HepG2 (cell line): ENCODE data around the gene ANP32B. TPM values are rescaled to one million over a fixed set of nuclear protein-coding genes. Genes with fewer than 3 reads are reported as not detected.

Experiments used
- ATM ChIP-seq: fragments of 450-650 bp; IDR thresholded peaks from 2 replicates; pipeline ENCODE4 v1.7.1; 2017; ENCODE audit warnings: mild to moderate bottlenecking, borderline replicate concordance
- MXI1 ChIP-seq: IDR thresholded peaks from 3 replicates; pipeline ENCODE4 v1.6.1; 2012; ENCODE audit warnings: low read depth, low read length, inconsistent platforms, borderline replicate concordance
- NFE2L2 ChIP-seq: fragments of 150-350 bp; IDR thresholded peaks from 2 replicates; pipeline ENCODE4 v1.6.1; 2014; ENCODE audit warnings: low read length
- PAX8 ChIP-seq: sonication (generic); formaldehyde crosslinking; IDR thresholded peaks from 2 replicates; pipeline ENCODE4 v1.8.0; 2022; ENCODE audit warnings: mild to moderate bottlenecking, missing genetic modification reagents, borderline replicate concordance
- PLRG1 ChIP-seq: fragments of 450-650 bp; conservative IDR thresholded peaks from 2 replicates; pipeline ENCODE4 v1.6.1; 2016
- POLR2AphosphoS5 ChIP-seq: IDR thresholded peaks from 2 replicates; pipeline ENCODE4 v1.6.1; 2012; ENCODE audit warnings: low read depth, low read length
- SMAD3 ChIP-seq: sonication (generic); formaldehyde crosslinking; IDR thresholded peaks from 2 replicates; pipeline ENCODE4 v1.4.0; 2020; ENCODE audit warnings: missing genetic modification reagents
- STAT5B ChIP-seq: sonication (generic); formaldehyde crosslinking; IDR thresholded peaks from 2 replicates; pipeline ENCODE4 v1.4.0; 2020; ENCODE audit warnings: missing genetic modification reagents
- TSC22D2 ChIP-seq: sonication (generic); formaldehyde crosslinking; IDR thresholded peaks from 2 replicates; pipeline ENCODE4 v1.5.1; 2020; ENCODE audit warnings: missing genetic modification reagents, mild to moderate bottlenecking, borderline replicate concordance
- ZKSCAN5 ChIP-seq: sonication (generic); formaldehyde crosslinking; IDR thresholded peaks from 2 replicates; pipeline ENCODE4 v1.5.1; 2020; ENCODE audit warnings: mild to moderate bottlenecking, missing genetic modification reagents
- ZNF124 ChIP-seq: sonication (generic); formaldehyde crosslinking; IDR thresholded peaks from 2 replicates; pipeline ENCODE4 v1.4.0; 2020; ENCODE audit warnings: missing genetic modification reagents
- polyA plus RNA-seq, 8 experiments: library from polyadenylated mRNA; depleted of rRNA in 3 of 8; stranded (reverse) in 7 of 8; unstranded in 1 of 8; fragments of >200 nt; fragmentation: Illumina TruSeq in 4 of 8; extraction: Trizol in 4 of 8; gene quantifications; 2 replicates each; pipeline versions ENCODE4 v1.2.1 to v1.2.3, GENCODE V29; 2011 to 2016; ENCODE audit warnings: low read depth in 4 of 8, missing spikeins in 1 of 8, mixed read lengths in 1 of 8; ENCODE audit not compliant: insufficient read depth in 1 of 8
- total RNA-seq, 5 experiments: library from RNA; depleted of rRNA; stranded (reverse); fragments of >200 nt; fragmentation: Illumina TruSeq; extraction: Trizol; gene quantifications; 2 replicates each; pipeline ENCODE4 v1.2.3, GENCODE V29; 2016; ENCODE audit warnings: low read depth in 1 of 5
- TF ChIP-seq, protein P1 (sequence below): sonication (generic); formaldehyde crosslinking; IDR thresholded peaks from 2 replicates; pipeline ENCODE4 v1.4.0; 2020; ENCODE audit warnings: missing genetic modification reagents, borderline replicate concordance
- TF ChIP-seq, protein P2 (sequence below): sonication (generic); formaldehyde crosslinking; IDR thresholded peaks from 2 replicates; pipeline ENCODE4 v1.4.0; 2020; ENCODE audit warnings: missing genetic modification reagents
- TF ChIP-seq, protein P3 (sequence below): sonication (generic); formaldehyde crosslinking; IDR thresholded peaks from 2 replicates; pipeline ENCODE4 v1.8.0; 2022; ENCODE audit warnings: mild to moderate bottlenecking, missing genetic modification reagents, moderate library complexity

ANP32B gene
- total and polyA plus RNA-seq, 2 of the 13 experiments (the other 11 are each of a cell fraction or from before 2014, with no cell fraction given), result 22.1 to 37.5 TPM

GRCh38 chr9:98062161-98062560 lies 79.0 kb downstream of the ANP32B start (continued):
- TF ChIP-seq, protein P1, sequence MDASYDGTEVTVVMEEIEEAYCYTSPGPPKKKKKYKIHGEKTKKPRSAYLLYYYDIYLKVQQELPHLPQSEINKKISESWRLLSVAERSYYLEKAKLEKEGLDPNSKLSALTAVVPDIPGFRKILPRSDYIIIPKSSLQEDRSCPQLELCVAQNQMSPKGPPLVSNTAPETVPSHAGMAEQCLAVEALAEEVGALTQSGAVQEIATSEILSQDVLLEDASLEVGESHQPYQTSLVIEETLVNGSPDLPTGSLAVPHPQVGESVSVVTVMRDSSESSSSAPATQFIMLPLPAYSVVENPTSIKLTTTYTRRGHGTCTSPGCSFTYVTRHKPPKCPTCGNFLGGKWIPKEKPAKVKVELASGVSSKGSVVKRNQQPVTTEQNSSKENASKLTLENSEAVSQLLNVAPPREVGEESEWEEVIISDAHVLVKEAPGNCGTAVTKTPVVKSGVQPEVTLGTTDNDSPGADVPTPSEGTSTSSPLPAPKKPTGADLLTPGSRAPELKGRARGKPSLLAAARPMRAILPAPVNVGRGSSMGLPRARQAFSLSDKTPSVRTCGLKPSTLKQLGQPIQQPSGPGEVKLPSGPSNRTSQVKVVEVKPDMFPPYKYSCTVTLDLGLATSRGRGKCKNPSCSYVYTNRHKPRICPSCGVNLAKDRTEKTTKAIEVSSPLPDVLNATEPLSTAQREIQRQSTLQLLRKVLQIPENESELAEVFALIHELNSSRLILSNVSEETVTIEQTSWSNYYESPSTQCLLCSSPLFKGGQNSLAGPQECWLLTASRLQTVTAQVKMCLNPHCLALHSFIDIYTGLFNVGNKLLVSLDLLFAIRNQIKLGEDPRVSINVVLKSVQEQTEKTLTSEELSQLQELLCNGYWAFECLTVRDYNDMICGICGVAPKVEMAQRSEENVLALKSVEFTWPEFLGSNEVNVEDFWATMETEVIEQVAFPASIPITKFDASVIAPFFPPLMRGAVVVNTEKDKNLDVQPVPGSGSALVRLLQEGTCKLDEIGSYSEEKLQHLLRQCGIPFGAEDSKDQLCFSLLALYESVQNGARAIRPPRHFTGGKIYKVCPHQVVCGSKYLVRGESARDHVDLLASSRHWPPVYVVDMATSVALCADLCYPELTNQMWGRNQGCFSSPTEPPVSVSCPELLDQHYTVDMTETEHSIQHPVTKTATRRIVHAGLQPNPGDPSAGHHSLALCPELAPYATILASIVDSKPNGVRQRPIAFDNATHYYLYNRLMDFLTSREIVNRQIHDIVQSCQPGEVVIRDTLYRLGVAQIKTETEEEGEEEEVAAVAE (CRISPR knock-in tag), result no peak
- TF ChIP-seq ATM, result no peak
- TF ChIP-seq POLR2AphosphoS5, result no peak
- TF ChIP-seq, protein P2, sequence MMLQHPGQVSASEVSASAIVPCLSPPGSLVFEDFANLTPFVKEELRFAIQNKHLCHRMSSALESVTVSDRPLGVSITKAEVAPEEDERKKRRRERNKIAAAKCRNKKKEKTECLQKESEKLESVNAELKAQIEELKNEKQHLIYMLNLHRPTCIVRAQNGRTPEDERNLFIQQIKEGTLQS (CRISPR knock-in tag), result no peak
- TF ChIP-seq STAT5B, result no peak
- TF ChIP-seq MXI1, result no peak
- no peak for TF ChIP-seq ZNF124 (CRISPR knock-in tag)
- TF ChIP-seq SMAD3 (CRISPR knock-in tag), result no peak
- no peak for TF ChIP-seq TSC22D2 (CRISPR knock-in tag)
- TF ChIP-seq PLRG1, result no peak
- TF ChIP-seq, protein P3, sequence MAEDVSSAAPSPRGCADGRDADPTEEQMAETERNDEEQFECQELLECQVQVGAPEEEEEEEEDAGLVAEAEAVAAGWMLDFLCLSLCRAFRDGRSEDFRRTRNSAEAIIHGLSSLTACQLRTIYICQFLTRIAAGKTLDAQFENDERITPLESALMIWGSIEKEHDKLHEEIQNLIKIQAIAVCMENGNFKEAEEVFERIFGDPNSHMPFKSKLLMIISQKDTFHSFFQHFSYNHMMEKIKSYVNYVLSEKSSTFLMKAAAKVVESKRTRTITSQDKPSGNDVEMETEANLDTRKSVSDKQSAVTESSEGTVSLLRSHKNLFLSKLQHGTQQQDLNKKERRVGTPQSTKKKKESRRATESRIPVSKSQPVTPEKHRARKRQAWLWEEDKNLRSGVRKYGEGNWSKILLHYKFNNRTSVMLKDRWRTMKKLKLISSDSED (CRISPR knock-in tag), result no peak
- TF ChIP-seq ZKSCAN5 (CRISPR knock-in tag), result no peak
- TF ChIP-seq PAX8, result no peak
- TF ChIP-seq NFE2L2, result no peak
